Neural progenitor cell (in vitro differentiated cells): ENCODE data around the gene THSD4. TPM values are rescaled to one million over a fixed set of nuclear protein-coding genes. Genes with fewer than 3 reads are reported as not detected.

Experiments
- DNase-seq: peaks from one replicate; pipeline ENCODE4 v3.0.0-alpha.2; 2016; ENCODE audit warnings: low spot score
- H2AFZ ChIP-seq: fragments of 200-600 bp; sonication (generic); replicated peaks from 2 replicates; pipeline ENCODE4 v1.6.1; 2016; ENCODE audit warnings: antibody characterized with exemption
- H3F3A ChIP-seq: fragments of 200-600 bp; sonication (generic); 2 replicates; pipeline ENCODE4 v1.6.1; 2016; ENCODE audit warnings: antibody characterized with exemption, low read depth
- H3K27ac ChIP-seq: fragments of 200-600 bp; sonication (generic); 2 replicates; pipeline ENCODE4 v1.5.1; 2016; ENCODE audit warnings: mild to moderate bottlenecking
- H3K27me3 ChIP-seq: fragments of 200-600 bp; sonication (generic); 2 replicates; pipeline ENCODE4 v1.6.1; 2016; ENCODE audit warnings: mild to moderate bottlenecking, moderate library complexity
- H3K36me3 ChIP-seq: fragments of 200-600 bp; sonication (generic); 2 replicates; pipeline ENCODE4 v1.5.1; 2016
- H3K4me1 ChIP-seq: fragments of 200-600 bp; sonication (generic); 2 replicates; pipeline ENCODE4 v1.6.1; 2016; ENCODE audit warnings: mixed run types
- H3K4me2 ChIP-seq: fragments of 200-600 bp; sonication (generic); 2 replicates; pipeline ENCODE4 v1.6.1; 2016
- H3K4me3 ChIP-seq: fragments of 200-600 bp; sonication (generic); 2 replicates; pipeline ENCODE4 v1.5.1; 2016
- H3K79me2 ChIP-seq: fragments of 200-600 bp; sonication (generic); 2 replicates; pipeline ENCODE4 v1.6.1; 2016; ENCODE audit warnings: low read depth
- H3K9ac ChIP-seq: fragments of 200-600 bp; sonication (generic); 2 replicates; pipeline ENCODE4 v1.6.1; 2016
- H3K9me3 ChIP-seq: fragments of 200-600 bp; sonication (generic); 2 replicates; pipeline ENCODE4 v1.5.1; 2016; ENCODE audit warnings: low read depth
- H4K20me1 ChIP-seq: fragments of 200-600 bp; sonication (generic); 2 replicates; pipeline ENCODE4 v1.6.1; 2016; ENCODE audit warnings: low read depth
- H3K27ac Mint-ChIP-seq: 3 replicates; pipeline ENCODE4 v1.8.0; 2021; ENCODE audit warnings: mixed read lengths
- H3K27me3 Mint-ChIP-seq: 2 replicates; pipeline ENCODE4 v1.8.0; 2022; ENCODE audit warnings: low read depth, mild to moderate bottlenecking, inconsistent platforms, moderate library complexity, mixed read lengths; ENCODE audit not compliant: insufficient read depth
- H3K36me3 Mint-ChIP-seq: 3 replicates; pipeline ENCODE4 v1.8.0; 2021; ENCODE audit warnings: mixed read lengths
- H3K4me1 Mint-ChIP-seq: 3 replicates; pipeline ENCODE4 v1.8.0; 2021; ENCODE audit warnings: mixed read lengths
- H3K4me3 Mint-ChIP-seq: 3 replicates; pipeline ENCODE4 v1.8.0; 2021; ENCODE audit warnings: mild to moderate bottlenecking, moderate library complexity, mixed read lengths
- H3K9me3 Mint-ChIP-seq: 3 replicates; pipeline ENCODE4 v1.8.0; 2020; ENCODE audit warnings: mixed read lengths
- CTCF ChIP-seq: fragments of 200-600 bp; sonication (generic); IDR thresholded peaks from 2 replicates; pipeline ENCODE4 v1.5.1; 2017; ENCODE audit warnings: antibody characterized with exemption, mild to moderate bottlenecking
- EZH2 ChIP-seq: fragments of 200-600 bp; sonication (generic); IDR thresholded peaks from 2 replicates; pipeline ENCODE4 v1.6.1; 2017; ENCODE audit warnings: antibody characterized with exemption, mild to moderate bottlenecking, moderate library complexity
- EZH2phosphoT487 ChIP-seq: fragments of 200-600 bp; sonication (generic); IDR thresholded peaks from 2 replicates; pipeline ENCODE4 v1.6.1; 2017; ENCODE audit warnings: antibody characterized with exemption
- total RNA-seq: library from RNA; depleted of rRNA; stranded (reverse); fragments of >200 nt; gene quantifications from 2 replicates; pipeline ENCODE4 v1.2.3, GENCODE V29; 2015; ENCODE audit warnings: low replicate concordance

Gene THSD4
- total RNA-seq, 1 donor from 2014 or later: 2.4 TPM

- H3K4me2 ChIP-seq: no peak overlapping the region
- H3K36me3 ChIP-seq: no peaks in the 10 kb centered on the region
- H3K79me2 ChIP-seq: no peaks in the 10 kb centered on the region
- H3K27me3 ChIP-seq: peaks cover 15% of the 10 kb centered on the region
- DNase-seq: no peak
- H3K27ac Mint-ChIP-seq: no peak overlapping the region
- H3K4me3 Mint-ChIP-seq: no peak overlapping the region
- H3K9me3 ChIP-seq: no peaks in the 10 kb centered on the region
- H3K27me3 Mint-ChIP-seq: peaks cover 21% of the 10 kb centered on the region
- TF ChIP-seq EZH2: no peak
- TF ChIP-seq EZH2phosphoT487: no peak
- no peak for TF ChIP-seq CTCF
- peaks cover 25% of the 10 kb centered on the region for H3K4me1 Mint-ChIP-seq
- no peak overlapping the region for H3K4me3 ChIP-seq
- H3K36me3 Mint-ChIP-seq: no peaks in the 10 kb centered on the region
- H3K9ac ChIP-seq: no peak overlapping the region
- no peaks in the 10 kb centered on the region for H4K20me1 ChIP-seq
- H3K9me3 Mint-ChIP-seq: peaks cover 2% of the 10 kb centered on the region
- peaks cover 10% of the 10 kb centered on the region for H3F3A ChIP-seq
- no peak overlapping the region for H2AFZ ChIP-seq
- H3K27ac ChIP-seq: no peak overlapping the region
- peaks cover 16% of the 10 kb centered on the region for H3K4me1 ChIP-seq
Measured at GRCh38 chr15:71110405-71111180, 4.7 kb upstream of the THSD4 start.

GRCh38 chr15:71111181-71111565, 4.1 kb upstream of the THSD4 start:
- Mint-ChIP-seq H3K4me1 (peaks cover 26% of the 10 kb centered on the region), H3K27me3 (peaks cover 26% of the 10 kb centered on the region), H3K4me3 (no peak overlapping the region), H3K9me3 (no peaks in the 10 kb centered on the region), H3K36me3 (no peaks in the 10 kb centered on the region), H3K27ac (no peak overlapping the region)
- no peak for DNase-seq
- Histone ChIP-seq H3K79me2 (no peaks in the 10 kb centered on the region), H3K27ac (no peak overlapping the region), H3K4me2 (no peak overlapping the region), H3K27me3 (peaks cover 19% of the 10 kb centered on the region), H3K9ac (no peak overlapping the region), H3K36me3 (no peaks in the 10 kb centered on the region), H3K4me1 (peaks cover 18% of the 10 kb centered on the region), H4K20me1 (no peaks in the 10 kb centered on the region), H3K9me3 (no peaks in the 10 kb centered on the region), H3K4me3 (no peak overlapping the region), H3F3A (peaks cover 14% of the 10 kb centered on the region), H2AFZ (no peak overlapping the region)
- TF ChIP-seq EZH2phosphoT487 (no peak), EZH2 (no peak), CTCF (no peak)

- peaks cover 27% of the 10 kb centered on the region for H3K27me3 ChIP-seq
- Mint-ChIP-seq H3K36me3 (no peaks in the 10 kb centered on the region), H3K27ac (no peak overlapping the region), H3K4me3 (no peak overlapping the region), H3K9me3 (no peaks in the 10 kb centered on the region), H3K27me3 (peaks cover 30% of the 10 kb centered on the region), H3K4me1 (peaks cover 31% of the 10 kb centered on the region)
- no peak for TF ChIP-seq EZH2phosphoT487
- no peak for TF ChIP-seq CTCF
- TF ChIP-seq EZH2: no peak
- peaks cover 17% of the 10 kb centered on the region for H3F3A ChIP-seq
- peaks cover 24% of the 10 kb centered on the region for H3K4me1 ChIP-seq
- H3K4me3 ChIP-seq: no peak overlapping the region
- no peaks in the 10 kb centered on the region for H3K36me3 ChIP-seq
- DNase-seq: no peak
- no peaks in the 10 kb centered on the region for H4K20me1 ChIP-seq
- peak overlapping the region; percentile 52 for H2AFZ ChIP-seq
- no peaks in the 10 kb centered on the region for H3K79me2 ChIP-seq
- no peak overlapping the region for H3K9ac ChIP-seq
- H3K4me2 ChIP-seq: no peak overlapping the region
- H3K27ac ChIP-seq: no peak overlapping the region
- H3K9me3 ChIP-seq: no peaks in the 10 kb centered on the region
Measured at GRCh38 chr15:71111950-71112349, 3.3 kb upstream of the THSD4 start.
